ENCODE data around the gene MYZAP. TPM values are rescaled to one million over a fixed set of nuclear protein-coding genes. Genes with fewer than 3 reads are reported as not detected.

MYZAP gene
- total and polyA plus RNA-seq, 9 of the 15 experiments (the other 6 are each of a cell fraction or from before 2014, with no cell fraction given), result 0.03 TPM; not detected in 8

GRCh38 chr15:57552678-57553334 lies 38.9 kb upstream of the MYZAP start (continued):
- TF ChIP-seq POLR3G (IDR thresholded peaks at IDR 0.05; ENCODE audit: extremely low read depth, insufficient read length, insufficient replicate concordance) (no peak), THAP7 (CRISPR knock-in tag; IDR thresholded peaks at IDR 0.05) (no peak), MCM5 (IDR thresholded peaks at IDR 0.05; ENCODE audit: low read depth) (no peak), UBTF (IDR thresholded peaks at IDR 0.05; ENCODE audit: borderline replicate concordance in 1 of 2, low read depth in 2 of 2, low read length in 2 of 2) (no peak), TRIM24 (IDR thresholded peaks at IDR 0.05) (no peak), GTF2F1 (IDR thresholded peaks at IDR 0.05; ENCODE audit: low read depth, low read length) (no peak)

GRCh38 chr15:57553526-57553925 lies 38.2 kb upstream of the MYZAP start:
- Histone ChIP-seq H4K20me1 (replicated peaks; ENCODE audit: control insufficient read depth, insufficient read depth, low read length) (no peaks in the 10 kb centered on the region; the same call in 1 of the 2 replicates), H2AFZ (ENCODE audit: low read depth, low read length) (no peak overlapping the region), H3K4me2 (ENCODE audit: insufficient read depth, low read length) (no peak overlapping the region), H3K9me1 (ENCODE audit: control insufficient read depth, insufficient read depth, low read length) (no peaks in the 10 kb centered on the region), H3K4me1 (replicated peaks in 1 of 2; ENCODE audit: control insufficient read depth in 2 of 2, insufficient read depth in 2 of 2, low read length in 2 of 2) (no peaks in the 10 kb centered on the region; a peak in 1 of 5 replicates), H3K36me3 (ENCODE audit: control insufficient read depth, insufficient read depth, low read length) (no peaks in the 10 kb centered on the region), H3K79me2 (ENCODE audit: control insufficient read depth, insufficient read depth, low read length) (no peaks in the 10 kb centered on the region), H3K9ac (ENCODE audit: insufficient read depth in 1 of 2, low read depth in 2 of 2, low read length in 2 of 2) (no peak overlapping the region), H3K27me3 (ENCODE audit: control insufficient read depth in 2 of 2, insufficient read depth in 2 of 2, low read length in 2 of 2) (peaks cover 21 to 78% of the 10 kb centered on the region in 2 experiments), H3K9me3 (replicated peaks; ENCODE audit: control insufficient read depth, insufficient read depth, low read depth, low read length) (no peaks in the 10 kb centered on the region), H3K27ac (ENCODE audit: extremely low read depth, low read depth, low read length) (no peak overlapping the region), H3K4me3 (no peak overlapping the region)
- ATAC-seq (no peak), DNase-seq (ENCODE audit: extremely low read depth in 1 of 4, low spot score in 3 of 4) (no peak), FAIRE-seq (no peak)
- POLR2A ChIA-PET, result interaction anchor here (0.6 kb wide), 1 partner anchor 188 kb away, joined by 3 read pairs; no protein-coding TSS in a partner anchor
- in situ Hi-C loops (cut with MboI) (loop anchor here (25.0 kb wide), 1 partner anchor 509 kb away; the partner anchor contains the start of gene ALDH1A2), intact Hi-C loops (cut with micrococcal nuclease) (no loop called here)
- CTCF ChIA-PET (ENCODE audit: low intra/inter-chr PET ratio), result no interaction called here
- no TSS peak for BruUV-seq (replicated peaks)
- 8% methylated on average over 5 of the region's 5 CpGs for WGBS (ENCODE audit: insufficient coverage, low coverage, missing lambda C conversion rate)
- TF ChIP-seq ZNF551 (CRISPR knock-in tag; IDR thresholded peaks at IDR 0.05), result no peak
- TF ChIP-seq HLTF (IDR thresholded peaks at IDR 0.05), result no peak
- no peak for TF ChIP-seq ZNF347 (CRISPR knock-in tag; IDR thresholded peaks at IDR 0.05; ENCODE audit: low read depth)
- TF ChIP-seq RBM15 (IDR thresholded peaks at IDR 0.05; ENCODE audit: insufficient read depth, low read length), result no peak
- no peak for TF ChIP-seq EGR1 (conservative IDR thresholded peaks at IDR 0.05)
- no peak for TF ChIP-seq ELK3 (CRISPR knock-in tag; IDR thresholded peaks at IDR 0.05)
- no peak for TF ChIP-seq STAT6 (CRISPR knock-in tag; IDR thresholded peaks at IDR 0.05)
- TF ChIP-seq ZNF75A (CRISPR knock-in tag; IDR thresholded peaks at IDR 0.05), result no peak
- no peak for TF ChIP-seq ZNF224 (CRISPR knock-in tag; IDR thresholded peaks at IDR 0.05)
